HG02970 (cell line): Measurements from ENCODE around the gene TNK1.

ENCODE experiments used
- ATAC-seq: cut with Tn5 transposase; IDR thresholded peaks from one replicate; pipeline ENCODE4 v1.9.1; 2021; ENCODE audit warnings: mild to moderate bottlenecking, moderate library complexity, moderate number of reproducible peaks; ENCODE audit not compliant: unreplicated experiment, low FRiP score

TNK1 gene

DNA sequence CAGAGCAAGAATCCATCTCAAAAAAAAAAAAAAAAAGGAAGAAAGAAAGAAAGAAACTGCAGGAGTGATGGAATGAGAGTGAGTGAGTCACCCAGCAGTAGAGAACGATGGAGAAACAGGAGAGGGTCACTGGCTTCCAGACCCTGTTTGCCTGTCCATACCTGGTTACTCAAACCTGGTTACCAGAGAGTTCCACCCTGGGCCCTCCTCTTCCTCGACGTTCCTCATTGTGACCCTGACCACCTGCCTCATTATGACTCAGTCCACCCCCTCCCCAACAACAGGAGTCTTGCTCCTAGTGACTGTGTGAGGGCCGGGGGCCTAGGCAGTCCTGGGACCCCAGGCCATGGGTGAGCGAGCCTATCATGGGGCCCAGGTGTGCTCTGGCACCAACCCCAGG is 47.7 kb downstream of the TNK1 start, which contains the start of gene SPEM3:
SPEM3 (plus strand) TSS at position 301 of the 400 bp plus-strand sequence; CDS start at position 347, 46 bp downstream.
- no peak for ATAC-seq

DNA sequence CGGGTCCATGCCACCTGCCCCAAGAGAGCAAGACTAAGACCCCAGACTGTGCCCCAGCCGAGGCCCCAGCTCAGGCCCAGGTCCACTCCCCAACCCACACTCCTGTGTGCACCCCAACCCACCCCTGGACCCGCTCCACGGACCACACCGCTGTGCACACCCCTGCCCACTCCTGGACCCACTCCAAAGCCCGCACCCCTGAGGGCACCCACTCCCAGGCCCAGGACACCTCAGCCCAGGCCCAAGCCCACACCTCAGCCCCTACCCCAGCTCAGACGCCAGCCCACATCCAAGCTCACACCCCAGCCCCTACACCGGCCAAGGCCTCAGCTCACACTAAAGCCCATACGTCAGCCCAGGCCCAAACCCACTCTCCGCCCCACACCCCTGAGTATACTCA is 48.8 kb downstream of the TNK1 start:
- no peak for ATAC-seq

DNA sequence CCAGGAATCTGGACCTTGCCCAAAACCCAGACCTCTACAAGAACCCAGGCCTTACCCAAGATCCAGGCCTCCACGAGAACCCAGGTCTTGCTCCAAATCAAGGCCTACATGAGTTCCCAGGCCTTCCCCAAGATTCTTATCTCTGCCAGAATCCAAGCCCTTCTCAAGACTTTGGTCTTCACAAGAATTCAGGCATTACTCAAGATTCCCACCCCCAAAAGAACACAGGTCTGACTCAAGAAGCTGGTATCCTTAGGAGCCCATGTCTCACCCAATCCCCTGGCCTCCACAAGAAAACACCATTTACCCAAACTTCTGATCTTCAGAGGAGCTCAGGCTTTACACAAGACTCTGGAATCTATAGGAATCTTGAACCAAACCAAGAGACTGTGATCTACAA is 50.3 kb downstream of the TNK1 start:
- no peak for ATAC-seq

DNA sequence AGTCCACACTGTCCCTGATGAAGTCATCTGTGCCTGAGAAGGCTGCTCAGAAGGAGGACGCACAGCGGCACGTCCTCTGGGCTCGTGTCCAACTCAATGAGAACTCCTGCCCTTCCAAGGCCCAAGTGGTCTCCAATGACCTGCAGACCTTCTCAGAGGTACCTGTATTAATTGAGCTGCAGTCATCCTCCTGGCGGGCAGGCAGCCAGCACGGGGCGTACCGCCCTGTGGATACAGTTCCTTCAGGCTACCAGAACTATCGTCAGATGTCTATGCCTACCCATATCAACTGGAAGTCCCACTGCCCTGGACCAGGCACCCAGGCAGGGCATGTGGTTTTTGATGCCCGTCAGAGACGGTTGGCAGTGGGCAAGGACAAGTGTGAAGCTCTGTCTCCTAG is 51.4 kb downstream of the TNK1 start:
- no peak for ATAC-seq

DNA sequence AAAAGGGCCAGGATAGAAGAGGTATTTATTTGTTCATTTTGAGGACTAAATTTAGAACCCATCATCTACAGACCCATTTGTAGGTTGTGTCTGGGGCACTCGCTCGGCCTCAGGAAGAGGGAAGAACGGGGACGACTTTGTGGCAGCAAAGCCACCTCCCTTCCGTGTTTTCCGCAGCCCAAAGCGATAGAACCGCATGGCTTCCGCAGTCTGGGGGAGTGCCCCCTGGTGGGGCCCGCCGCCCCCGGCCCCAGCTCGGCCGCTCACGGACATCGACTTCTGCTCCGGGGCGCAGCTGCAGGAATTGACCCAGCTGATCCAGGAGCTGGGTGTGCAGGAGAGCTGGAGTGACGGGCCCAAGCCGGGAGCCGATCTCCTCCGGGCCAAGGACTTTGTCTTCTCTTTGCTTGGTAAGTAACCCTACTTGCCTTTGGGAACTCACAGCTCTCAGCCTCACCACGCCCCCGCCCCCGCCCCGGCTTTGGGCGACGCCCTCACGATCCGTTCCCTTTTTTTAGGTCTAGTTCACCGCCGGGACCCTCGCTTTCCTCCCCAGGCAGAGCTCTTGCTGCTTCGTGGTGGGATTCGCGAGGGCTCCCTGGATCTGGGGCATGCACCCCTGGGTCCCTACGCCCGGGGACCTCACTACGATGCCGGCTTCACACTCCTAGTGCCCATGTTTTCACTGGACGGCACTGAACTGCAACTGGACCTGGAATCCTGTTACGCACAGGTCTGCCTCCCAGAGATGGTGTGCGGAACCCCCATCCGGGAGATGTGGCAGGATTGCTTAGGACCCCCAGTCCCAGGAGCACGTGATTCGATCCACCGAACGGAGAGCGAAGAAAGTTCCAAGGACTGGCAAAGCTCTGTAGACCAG is 55.0 kb downstream of the TNK1 start:
- ATAC-seq: peak; percentile 19

DNA sequence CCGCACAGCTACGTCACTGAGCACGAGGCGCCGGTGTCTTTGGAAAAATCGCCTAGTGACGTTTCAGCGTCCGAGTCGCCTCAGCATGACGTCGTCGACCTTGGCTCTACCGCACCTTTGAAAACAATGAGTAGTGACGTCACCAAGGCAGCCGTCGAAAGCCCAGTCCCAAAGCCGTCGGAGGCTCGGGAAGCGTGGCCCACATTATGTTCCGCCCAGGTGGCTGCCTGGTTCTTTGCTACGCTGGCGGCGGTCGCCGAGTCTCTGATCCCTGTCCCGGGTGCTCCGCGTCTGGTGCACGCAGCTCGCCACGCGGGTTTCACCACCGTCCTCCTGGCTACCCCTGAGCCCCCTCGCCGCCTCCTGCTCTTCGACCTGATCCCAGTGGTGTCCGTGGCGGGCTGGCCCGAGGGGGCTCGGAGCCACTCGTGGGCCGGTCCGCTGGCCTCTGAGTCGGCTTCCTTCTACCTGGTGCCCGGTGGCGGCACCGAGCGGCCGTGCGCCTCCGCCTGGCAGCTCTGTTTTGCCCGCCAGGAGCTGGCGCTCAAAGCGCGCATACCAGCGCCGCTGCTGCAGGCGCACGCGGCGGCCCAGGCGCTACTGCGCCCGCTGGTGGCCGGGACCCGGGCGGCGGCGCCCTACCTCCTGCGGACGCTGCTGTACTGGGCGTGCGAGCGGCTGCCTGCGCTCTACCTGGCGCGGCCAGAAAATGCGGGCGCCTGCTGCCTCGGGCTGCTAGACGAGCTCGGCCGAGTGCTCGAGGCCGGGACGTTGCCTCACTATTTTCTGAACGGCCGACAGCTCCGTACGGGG is 55.9 kb downstream of the TNK1 start:
- ATAC-seq: no peak

DNA sequence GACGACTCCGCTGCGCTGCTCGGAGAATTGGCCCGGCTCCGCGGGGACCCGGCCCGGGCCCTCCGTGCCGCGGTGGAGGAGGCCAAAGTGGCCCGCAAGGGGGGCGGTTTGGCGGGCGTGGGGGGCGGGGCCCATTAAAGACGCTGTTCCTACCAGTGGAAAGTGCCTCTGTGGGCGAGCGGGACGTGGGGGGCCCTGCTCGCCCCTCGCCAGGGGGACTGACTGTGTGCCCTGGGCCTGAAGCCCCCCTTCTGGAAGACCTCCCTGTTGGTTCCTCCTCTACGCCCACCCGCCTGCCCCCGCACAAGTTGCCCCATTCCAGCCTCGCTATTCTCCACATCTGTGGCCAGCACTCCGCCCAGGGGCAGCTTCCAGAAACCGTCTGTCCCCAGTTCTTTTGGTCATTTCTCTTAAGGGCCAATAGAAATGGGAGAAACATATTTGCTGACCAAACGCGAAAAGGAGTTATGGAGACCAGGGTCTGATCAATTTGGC is 56.5 kb downstream of the TNK1 start:
- ATAC-seq: no peak

DNA sequence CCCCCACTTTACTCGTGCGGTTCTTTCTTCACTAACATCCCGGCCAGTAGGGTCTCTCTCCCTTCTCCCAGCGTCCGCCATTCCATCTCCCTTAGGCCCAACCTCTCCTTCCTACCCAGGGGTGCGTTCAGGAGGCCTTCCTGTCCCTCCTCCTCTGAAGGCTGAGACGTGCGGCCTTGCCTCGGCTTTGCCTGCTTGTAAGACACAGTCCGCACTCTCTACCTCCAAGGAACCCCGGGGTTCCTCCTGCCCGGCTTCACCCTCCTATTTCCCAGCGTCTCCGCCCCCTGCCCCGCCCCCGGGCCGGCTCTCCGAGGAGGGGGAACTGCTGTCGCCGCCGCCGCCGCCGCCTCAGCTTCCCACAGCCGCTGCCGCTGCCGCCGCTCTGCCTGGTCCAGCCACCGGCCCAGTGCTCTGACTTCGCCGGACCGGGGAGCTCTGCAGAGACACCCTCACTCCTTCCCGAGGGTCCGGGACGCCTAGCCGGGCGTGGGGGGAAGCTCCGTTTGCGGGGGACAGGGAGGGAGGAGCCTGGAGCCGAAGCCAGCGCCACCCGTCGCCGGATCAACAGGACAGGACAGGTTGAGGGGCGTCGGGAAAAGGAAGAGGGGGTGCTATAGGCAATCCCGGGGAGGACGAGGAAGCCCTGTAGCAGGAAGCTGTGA is 57.2 kb downstream of the TNK1 start:
- ATAC-seq: no peak

DNA sequence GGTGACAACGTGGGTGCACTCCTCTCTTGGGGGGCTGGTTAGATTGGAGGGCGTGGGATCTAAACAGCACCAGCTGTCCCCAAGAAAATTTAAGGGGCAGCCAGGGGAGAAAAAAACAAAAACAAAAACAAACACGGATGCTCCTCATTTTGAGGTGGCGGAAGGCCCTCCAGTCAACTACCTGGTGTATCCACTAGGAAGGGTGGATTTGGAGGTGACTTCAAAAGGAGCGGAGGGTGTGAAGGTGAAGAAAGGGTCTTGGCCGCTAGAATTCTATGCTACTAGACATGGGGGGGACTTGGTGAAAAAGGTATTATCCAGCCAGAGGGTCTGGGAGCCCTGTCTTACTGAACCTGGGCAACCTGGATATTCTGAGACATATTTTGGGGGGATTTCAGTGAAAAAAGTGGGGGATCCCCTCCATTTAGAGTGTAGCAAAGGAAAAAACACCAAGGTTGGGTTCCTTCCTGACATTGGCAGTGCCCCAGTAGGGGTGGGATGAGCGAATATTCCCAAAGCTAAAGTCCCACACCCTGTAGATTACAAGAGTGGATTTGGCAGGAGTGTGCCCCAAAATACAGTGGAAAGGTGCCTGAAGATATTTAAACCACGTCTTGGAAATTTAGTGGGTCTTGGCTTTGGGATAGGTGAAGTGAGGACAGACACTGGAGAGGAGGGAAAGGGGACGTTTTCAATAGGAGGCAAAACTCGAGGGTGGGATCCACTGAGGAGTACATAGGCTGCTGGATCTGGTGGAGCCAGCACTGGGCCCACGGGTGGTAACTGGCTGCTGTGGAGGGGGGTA is 58.0 kb downstream of the TNK1 start:
- no peak for ATAC-seq
